Measurements from ENCODE around the gene BCHE. TPM values are rescaled to one million over a fixed set of nuclear protein-coding genes. Genes with fewer than 3 reads are reported as not detected.

Gene BCHE
- polyA plus RNA-seq, 2 of the 4 experiments (the other 2 are of a cell fraction), result 2.8 to 5.5 TPM

- TF ChIP-seq MAX (IDR thresholded peaks at IDR 0.05) (no peak), CBX8 (IDR thresholded peaks at IDR 0.05) (no peak)
These were observed 578 bp upstream of the BCHE start (continued) for GRCh38 chr3:165837801-165838200.

GRCh38 chr3:165835431-165835830 is 1.8 kb downstream of the BCHE start:
- no peak overlapping the region for H3K4me3 ChIP-seq
- DNase-seq (ENCODE audit: low read depth in 1 of 2, low spot score in 1 of 2) (no peak), ATAC-seq (no peak), FAIRE-seq (no peak)
- TF ChIP-seq ATOH8 (CRISPR knock-in tag; IDR thresholded peaks at IDR 0.05; ENCODE audit: low read depth) (no peak), USF2 (IDR thresholded peaks at IDR 0.05) (no peak), ELK1 (IDR thresholded peaks at IDR 0.05; ENCODE audit: low read depth, low read length) (no peak), JUNB (IDR thresholded peaks at IDR 0.05) (no peak), MAZ (IDR thresholded peaks at IDR 0.05; ENCODE audit: borderline replicate concordance, low read depth, low read length) (no peak)
- H3K4me1 ChIP-seq, result 0 out of 3 replicates have a peak, but pooled peaks cover 3% of the 10 kb centered on the region
- ChIA-PET CTCF (interaction anchor here (1.9 kb wide), 1 partner anchor 20 kb away, joined by 4 read pairs; no protein-coding TSS in a partner anchor), POLR2A (no interaction called here)
- no peak overlapping the region for H3K4me2 ChIP-seq
- H3K27ac ChIP-seq, result no peak overlapping the region
- H3K9me3 ChIP-seq, result no peaks in the 10 kb centered on the region
- WGBS (ENCODE audit: missing lambda C conversion rate), result 73% methylated on average over 2 of the region's 2 CpGs

GRCh38 chr3:165830746-165831145 is 6.5 kb downstream of the BCHE start:
- H3K4me1 ChIP-seq, result no peaks in the 10 kb centered on the region
- CTCF ChIA-PET, result no interaction called here
- H3K4me3 ChIP-seq, result no peak overlapping the region

DNA sequence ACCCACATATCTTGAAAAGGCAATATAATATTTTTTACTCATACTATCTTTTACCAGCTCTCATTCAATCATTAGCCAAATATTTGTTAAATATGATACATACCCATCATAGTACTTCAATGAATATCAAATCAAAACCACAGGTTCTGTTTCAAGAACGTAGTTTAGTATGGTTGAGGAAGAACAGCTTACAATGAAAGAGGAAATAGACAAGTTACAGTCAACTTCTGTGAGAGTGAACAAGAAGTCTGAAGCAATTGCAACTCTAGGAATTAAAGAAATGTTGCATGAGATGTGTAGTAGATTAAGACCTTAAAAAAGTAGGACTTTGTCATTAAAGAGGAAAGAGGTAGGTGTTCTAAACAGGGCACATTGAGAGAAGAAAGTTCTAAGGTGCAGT is 9.3 kb downstream of the BCHE start:
- H3K9me3 ChIP-seq, result no peaks in the 10 kb centered on the region
- no peak overlapping the region for H3K4me3 ChIP-seq
- 15% methylated on average over 1 of the region's 1 CpG for WGBS (ENCODE audit: missing lambda C conversion rate)
- DNase-seq (ENCODE audit: low read depth in 1 of 2, low spot score in 1 of 2), result no peak
- no peak for ATAC-seq
- no peak overlapping the region for H3K4me2 ChIP-seq
- TF ChIP-seq NFE2L2 (conservative IDR thresholded peaks at IDR 0.05; ENCODE audit: low read length), result no peak
- no peak for TF ChIP-seq RARB (CRISPR knock-in tag; IDR thresholded peaks at IDR 0.05)
- TF ChIP-seq ZNF302 (CRISPR knock-in tag; IDR thresholded peaks at IDR 0.05), result no peak
- TF ChIP-seq ZC3H11A (IDR thresholded peaks at IDR 0.05), result no peak
- no peak for TF ChIP-seq HES2 (IDR thresholded peaks at IDR 0.05)
- no peak for TF ChIP-seq HDAC2 (IDR thresholded peaks at IDR 0.05)
- TF ChIP-seq CHD2 (IDR thresholded peaks at IDR 0.05; ENCODE audit: low read length, partially characterized antibody), result no peak
- TF ChIP-seq MAX (IDR thresholded peaks at IDR 0.05), result no peak
- TF ChIP-seq USF2 (IDR thresholded peaks at IDR 0.05), result no peak
- no peak for TF ChIP-seq NPAS2 (CRISPR knock-in tag; IDR thresholded peaks at IDR 0.05; ENCODE audit: borderline replicate concordance)
- TF ChIP-seq KDM5A (IDR thresholded peaks at IDR 0.05), result no peak
- no peak for TF ChIP-seq TFCP2L1 (CRISPR knock-in tag; IDR thresholded peaks at IDR 0.05)
- TF ChIP-seq RCOR1 (IDR thresholded peaks at IDR 0.05; ENCODE audit: low read depth, low read length), result no peak
- TF ChIP-seq SREBF2 (IDR thresholded peaks at IDR 0.05), result no peak
- TF ChIP-seq MYC (IDR thresholded peaks at IDR 0.05; ENCODE audit: borderline replicate concordance, low read length), result no peak
- no peak for TF ChIP-seq TP53 (CRISPR knock-in tag; IDR thresholded peaks at IDR 0.05)
- TF ChIP-seq EHMT2 (IDR thresholded peaks at IDR 0.05; ENCODE audit: low read depth), result no peak
- TF ChIP-seq MAZ (IDR thresholded peaks at IDR 0.05; ENCODE audit: borderline replicate concordance, low read depth, low read length), result no peak
- TF ChIP-seq, protein P1, sequence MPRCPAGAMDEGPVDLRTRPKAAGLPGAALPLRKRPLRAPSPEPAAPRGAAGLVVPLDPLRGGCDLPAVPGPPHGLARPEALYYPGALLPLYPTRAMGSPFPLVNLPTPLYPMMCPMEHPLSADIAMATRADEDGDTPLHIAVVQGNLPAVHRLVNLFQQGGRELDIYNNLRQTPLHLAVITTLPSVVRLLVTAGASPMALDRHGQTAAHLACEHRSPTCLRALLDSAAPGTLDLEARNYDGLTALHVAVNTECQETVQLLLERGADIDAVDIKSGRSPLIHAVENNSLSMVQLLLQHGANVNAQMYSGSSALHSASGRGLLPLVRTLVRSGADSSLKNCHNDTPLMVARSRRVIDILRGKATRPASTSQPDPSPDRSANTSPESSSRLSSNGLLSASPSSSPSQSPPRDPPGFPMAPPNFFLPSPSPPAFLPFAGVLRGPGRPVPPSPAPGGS (IDR thresholded peaks at IDR 0.05), result no peak
- no peak for TF ChIP-seq GATA3 (IDR thresholded peaks at IDR 0.05; ENCODE audit: borderline replicate concordance)
- ChIA-PET POLR2A (no interaction called here), CTCF (no interaction called here)
- H3K4me1 ChIP-seq, result no peaks in the 10 kb centered on the region
- H3K27ac ChIP-seq, result no peak overlapping the region
- no peak for FAIRE-seq

More at GRCh38 chr3:165830746-165831145, 6.5 kb downstream of the BCHE start:
- TF ChIP-seq EHF (CRISPR knock-in tag; IDR thresholded peaks at IDR 0.05), result no peak
- Histone ChIP-seq H3K4me2 (no peak overlapping the region), H3K9me3 (no peaks in the 10 kb centered on the region), H3K27ac (no peak overlapping the region)
- POLR2A ChIA-PET, result no interaction called here
- FAIRE-seq, result no peak
- ATAC-seq, result no peak
- 19% methylated on average over 3 of the region's 3 CpGs for WGBS (ENCODE audit: missing lambda C conversion rate)
- DNase-seq (ENCODE audit: low read depth in 1 of 2, low spot score in 1 of 2), result no peak
